Heart left ventricle (tissue), 16 donors: ENCODE results near the gene DOLPP1. TPM values are rescaled to one million over a fixed set of nuclear protein-coding genes. Genes with fewer than 3 reads are reported as not detected.

Experiments used
- ATAC-seq, 4 donors: fragments of 200-7000 bp; cut with Tn5 transposase; one replicate each; pipeline ENCODE4 v1.9.1; 2020 to 2022; ENCODE audit warnings: moderate library complexity in 4 of 4, mild to moderate bottlenecking in 3 of 4, moderate number of reproducible peaks in 1 of 4
- DNase-seq, 5 donors: peaks; one replicate each; pipeline ENCODE4 v3.0.0-alpha.2; 2020
- H3K27ac ChIP-seq, 12 donors: fragments of 200-600 bp; sonication (generic) in 4 of 12; one replicate each; pipeline versions ENCODE4 v1.5.0 to v1.8.0; 2016 to 2022; ENCODE audit warnings: mild to moderate bottlenecking in 2 of 12
- H3K27me3 ChIP-seq, 9 donors: fragments of 200-600 bp; sonication (generic) in 2 of 9; one replicate each; pipeline versions ENCODE4 v1.5.1 to v1.8.0; 2016 to 2022; ENCODE audit warnings: mild to moderate bottlenecking in 3 of 9
- H3K36me3 ChIP-seq, 9 donors: fragments of 200-600 bp; sonication (generic) in 2 of 9; one replicate each; pipeline versions ENCODE4 v1.5.0 to v1.8.0; 2018 to 2022; ENCODE audit warnings: mild to moderate bottlenecking in 2 of 9
- H3K4me1 ChIP-seq, 12 donors: fragments of 200-600 bp; sonication (generic) in 4 of 12; one replicate each; pipeline versions ENCODE4 v1.5.0 to v1.8.0; 2016 to 2022; ENCODE audit warnings: mild to moderate bottlenecking in 3 of 12
- H3K4me3 ChIP-seq, 12 donors: fragments of 200-600 bp; sonication (generic) in 4 of 12; one replicate each; pipeline versions ENCODE4 v1.5.0 to v1.8.0; 2017 to 2022; ENCODE audit warnings: mild to moderate bottlenecking in 9 of 12, moderate library complexity in 4 of 12
- H3K9me3 ChIP-seq, 12 donors: fragments of 200-600 bp; sonication (generic) in 4 of 12; one replicate each; pipeline versions ENCODE4 v1.5.0 to v1.8.0; 2016 to 2022; ENCODE audit warnings: mild to moderate bottlenecking in 1 of 12
- CTCF ChIP-seq, 12 donors: fragments of 200-600 bp; sonication (generic) in 4 of 12; IDR thresholded peaks; one replicate each; pipeline versions ENCODE4 v1.5.0 to v1.8.0; 2018 to 2022; ENCODE audit warnings: antibody characterized with exemption in 12 of 12, mild to moderate bottlenecking in 5 of 12
- POLR2A ChIP-seq, 2 donors: fragments of 450-650 bp; IDR thresholded peaks; one replicate each; pipeline ENCODE4 v1.6.1; 2017; ENCODE audit warnings: antibody characterized with exemption in 2 of 2, mild to moderate bottlenecking in 2 of 2, moderate library complexity in 2 of 2
- WGBS, 4 donors: extraction: QIAGEN DNeasy Blood & Tissue Kit in 2 of 4; methylation state at CpG; one replicate each; pipeline versions ENCODE4 v1.1.5 to v1.1.7; 2013 to 2018; 5-methylcytosine and 5-hydroxymethylcytosine counted together
- intact Hi-C, 10 donors: fragments of 100-400 bp; cut with DNase I; formaldehyde crosslinking; loops; one replicate each; pipeline versions ENCODE4 v1.11.1 to v1.14.2; 2022
- polyA plus RNA-seq, 2 donors: library from polyadenylated mRNA; stranded (reverse); fragments of 200-250 nt; gene quantifications; one replicate each; pipeline ENCODE4 v1.2.3, GENCODE V29; 2013
- total RNA-seq, 9 donors: library from RNA; depleted of rRNA in 2 of 9; stranded (reverse); fragments of >200 nt in 2 of 9; fragmentation: NEBNext Ultra II Directional in 3 of 9; extraction: Animal tissue kit (Norgen Biotek cat#: 25700) in 3 of 9; gene quantifications; one replicate each; pipeline versions ENCODE4 v1.1.0 to v1.2.4, GENCODE V29; 2016 to 2023
- donor health status: ischemic (EF 13 %, LVEDD 7.1; RV severe dilation, severe dysfunction).
- donor health status: healthy with polysubstance abuse.
- donor health status: DM: no; HTN: yes; CAD: no.
- donor health status: DM: no; HTN: no; CAD: no.
- donor health status: ischemic (EF 25% LVEDD 6.9; RV normal size, moderate dysfunction).
- donor health status: ischemic (EF 25% LVEDD 5.7; RV mildly dilated, moderate dysfunction).
- donor health status: healthy.
- donor health status: DM: yes; HTN: yes; CAD: no.
- donor health status: ischemic (EF 35%, LVEDD 5.7; RV mildly dilated, moderate dysfunction).
- donor health status: nonischemic (EF 11% LVEDD 7.7; RV severe dilation, severe dysfunction).
- donor health status: DM: yes; HTN: yes; CAD: no.
- donor health status: PGD.
- donor health status: ischemic (EF 29% LVEDD 5.4; RV normal size, mild dysfunction).
- donor health status: nonischemic (EF 23%, LVEDD 6.1; RV moderate dilation, normal function).

DOLPP1 gene
- total and polyA plus RNA-seq, 11 donors = 3.0 to 11.5 (median 5.8) TPM

- H3K27me3 ChIP-seq = no peaks in the 10 kb centered on the region
- 5 to 30% (median 13%) methylated on average over 6 of the region's 6 CpGs for WGBS, 4 donors
- TF ChIP-seq POLR2A (IDR thresholded peaks at IDR 0.05) (no peak), CTCF (IDR thresholded peaks at IDR 0.05) (no peak)
- H3K4me3 ChIP-seq = peak overlapping the region; percentile 63 to 98 (median 91)
- peak overlapping the region; percentile 17 to 91 (median 80) for H3K27ac ChIP-seq
- H3K4me1 ChIP-seq = peaks cover 7 to 42% (median 21%) of the 10 kb centered on the region in 12 donors
- no peaks in the 10 kb centered on the region for H3K9me3 ChIP-seq
- DNase-seq (no peak), ATAC-seq (no peak)
- peaks cover 0 to 25% (median 24%) of the 10 kb centered on the region in 9 donors for H3K36me3 ChIP-seq
- intact Hi-C loops = no loop called here
Measured at GRCh38 chr9:129037767-129038098, 43.2 kb upstream of the DOLPP1 start.

GRCh38 chr9:129038109-129038852 lies 42.6 kb upstream of the DOLPP1 start:
- ATAC-seq (peak in 1 of 4 donors; percentile 1), DNase-seq (peak; percentile 71 to 82 (median 78))
- Histone ChIP-seq H3K4me1 (peaks cover 7 to 42% (median 21%) of the 10 kb centered on the region in 12 donors), H3K27ac (peak overlapping the region; percentile 17 to 91 (median 80)), H3K27me3 (no peaks in the 10 kb centered on the region), H3K4me3 (peak overlapping the region in 9 of 12 donors; percentile 75 to 97 (median 91)), H3K36me3 (peaks cover 0 to 31% (median 29%) of the 10 kb centered on the region in 9 donors), H3K9me3 (no peaks in the 10 kb centered on the region)
- 37 to 50% (median 40%) methylated on average over 6 to 8 of the region's 8 CpGs for WGBS, 4 donors
- TF ChIP-seq POLR2A (IDR thresholded peaks at IDR 0.05) (no peak), CTCF (IDR thresholded peaks at IDR 0.05) (no peak)
- intact Hi-C loops = no loop called here

GRCh38 chr9:129040113-129040643 lies 40.7 kb upstream of the DOLPP1 start:
- intact Hi-C loops = no loop called here
- Histone ChIP-seq H3K27me3 (no peaks in the 10 kb centered on the region), H3K36me3 (peaks cover 0 to 50% (median 47%) of the 10 kb centered on the region in 9 donors), H3K9me3 (no peaks in the 10 kb centered on the region), H3K27ac (no peak overlapping the region), H3K4me1 (peaks cover 7 to 42% (median 21%) of the 10 kb centered on the region in 12 donors), H3K4me3 (no peak overlapping the region)
- no peak for DNase-seq
- WGBS, 4 donors = 85 to 93% (median 86%) methylated on average over 10 to 12 of the region's 12 CpGs
- ATAC-seq = no peak
- TF ChIP-seq POLR2A (IDR thresholded peaks at IDR 0.05) = no peak
- no peak for TF ChIP-seq CTCF (IDR thresholded peaks at IDR 0.05)

- H3K4me1 ChIP-seq = peaks cover 7 to 34% (median 18%) of the 10 kb centered on the region in 12 donors
- TF ChIP-seq POLR2A (IDR thresholded peaks at IDR 0.05) (no peak), CTCF (IDR thresholded peaks at IDR 0.05) (no peak)
- H3K36me3 ChIP-seq = peaks cover 0 to 68% (median 66%) of the 10 kb centered on the region in 9 donors
- H3K27me3 ChIP-seq = no peaks in the 10 kb centered on the region
- H3K4me3 ChIP-seq = no peak overlapping the region
- intact Hi-C loops = no loop called here
- no peak overlapping the region for H3K27ac ChIP-seq
- ATAC-seq = no peak
- H3K9me3 ChIP-seq = no peaks in the 10 kb centered on the region
- 89 to 91% (median 90%) methylated on average over 16 of the region's 16 CpGs for WGBS, 4 donors
- DNase-seq = peak in 1 of 5 donors; percentile 12
Measured at GRCh38 chr9:129042016-129042415, 38.9 kb upstream of the DOLPP1 start.
